ENCODE measurements around the gene IL4I1.

GRCh38 chr19:49890349-49891311, 6.1 kb downstream of the IL4I1 start:
- TF ChIP-seq CTCF (conservative IDR thresholded peaks at IDR 0.05; ENCODE audit: low read depth, low read length), result peak; percentile 10; the same call in 1 of the 2 replicates
- no peak for TF ChIP-seq EZH2 (IDR thresholded peaks at IDR 0.05; ENCODE audit: borderline replicate concordance, low read depth, low read length, poor library complexity, severe bottlenecking)

Data from A673 (cell line).